Left colon (tissue), 2 donors: ENCODE data around the gene COL5A2. TPM values are rescaled to one million over a fixed set of nuclear protein-coding genes. Genes with fewer than 3 reads are reported as not detected.

ENCODE experiments used
- ATAC-seq: fragments of 200-7000 bp; cut with Tn5 transposase; one replicate; pipeline ENCODE4 v1.9.1; 2020; ENCODE audit warnings: mild to moderate bottlenecking, moderate library complexity
- DNase-seq, 2 donors: peaks; one replicate each; pipeline ENCODE4 v3.0.0-alpha.2; 2020
- intact Hi-C, 2 donors: fragments of 100-400 bp; cut with DNase I in 1 of 2; cut with micrococcal nuclease in 1 of 2; formaldehyde crosslinking; loops; one replicate each; pipeline versions ENCODE4 v1.11.2 to v1.14.0; 2022; cut with DNase I, micrococcal nuclease
- total RNA-seq, 2 donors: library from RNA; stranded (reverse); fragmentation: NEBNext Ultra II Directional; extraction: Animal tissue kit (Norgen Biotek cat#: 25700); gene quantifications; one replicate each; pipeline ENCODE4 v1.2.1, GENCODE V29; 2021
- donor health status: DM: no; HTN: no; CAD: no.
- donor health status: DM: yes; HTN: yes; CAD: no.

Gene COL5A2
- total RNA-seq, 2 donors from 2014 or later, result 8.0 to 21.5 TPM

DNA sequence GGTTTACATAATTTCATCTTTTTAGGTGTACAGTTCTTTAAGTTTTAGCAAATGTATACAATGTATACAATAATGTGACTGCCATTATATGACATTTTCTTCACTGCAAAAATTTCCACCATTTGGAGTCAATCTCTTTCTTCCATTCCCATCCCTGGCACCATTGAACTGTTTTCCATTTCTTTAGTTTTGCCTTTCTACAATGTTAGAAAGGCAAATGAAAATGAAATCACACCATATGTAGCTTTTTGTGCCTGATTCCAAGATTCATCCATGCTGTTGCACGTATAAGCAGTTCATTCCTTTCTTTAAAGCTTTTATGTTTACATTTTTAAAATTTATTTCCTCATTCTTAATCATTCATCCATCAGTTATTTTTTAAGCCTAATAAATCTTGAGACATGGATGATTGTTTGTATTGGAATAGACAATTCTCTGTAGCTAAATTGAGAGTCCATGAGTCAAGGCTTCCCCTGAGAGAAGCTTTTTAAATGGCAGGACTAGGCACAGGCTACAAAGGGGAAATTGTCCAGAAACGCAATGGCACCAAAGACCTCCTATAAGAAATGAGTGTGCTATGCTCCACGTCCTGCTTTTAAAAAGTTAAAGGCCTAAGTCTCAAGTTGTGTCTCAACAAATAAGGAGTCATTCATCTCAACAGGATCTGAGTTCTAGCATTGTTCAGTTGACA is 8.7 kb upstream of the COL5A2 start:
- ATAC-seq (no peak), DNase-seq (no peak)
- intact Hi-C loops, result no loop called here

DNA sequence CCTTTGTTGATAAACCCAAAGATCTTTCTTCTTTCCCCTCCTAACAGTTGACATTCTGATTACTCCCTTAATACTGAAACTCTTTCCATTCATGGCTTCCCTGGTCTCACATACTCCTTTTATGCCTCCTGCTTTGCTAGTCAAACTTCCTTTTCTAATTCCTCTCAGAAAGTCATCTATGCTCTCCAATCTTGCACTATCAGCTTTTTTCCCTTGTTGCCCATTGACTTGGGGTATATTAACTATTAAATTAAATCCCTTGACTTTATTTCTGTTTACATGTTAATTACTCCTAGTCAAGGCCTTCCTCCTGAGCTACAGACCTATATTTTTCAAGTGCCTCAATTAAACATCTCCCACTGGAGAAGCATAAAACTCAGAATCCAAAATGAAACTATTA is 3.6 kb upstream of the COL5A2 start:
- DNase-seq (no peak), ATAC-seq (no peak)
- intact Hi-C loops, result no loop called here

DNA sequence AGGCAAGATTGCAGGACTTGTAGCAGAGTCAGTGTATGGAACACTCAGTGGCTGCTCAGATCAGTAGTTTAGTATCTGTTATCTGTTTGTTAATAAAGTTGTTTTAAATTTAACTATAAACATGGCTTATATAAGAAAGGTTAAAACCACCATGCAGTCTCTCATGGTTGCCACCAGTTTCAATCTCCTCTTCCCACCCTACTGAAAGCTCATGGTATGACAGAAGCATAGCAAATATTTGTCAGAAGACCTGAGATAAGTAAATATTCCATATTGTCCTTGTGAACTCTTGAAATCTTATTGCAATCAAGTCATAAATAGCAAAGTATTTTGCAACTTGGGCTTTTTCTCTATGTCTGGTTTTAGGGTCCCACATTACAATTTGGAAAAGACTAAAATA is 2.1 kb upstream of the COL5A2 start:
- DNase-seq, result no peak
- intact Hi-C loops, result no loop called here
- ATAC-seq, result no peak

DNA sequence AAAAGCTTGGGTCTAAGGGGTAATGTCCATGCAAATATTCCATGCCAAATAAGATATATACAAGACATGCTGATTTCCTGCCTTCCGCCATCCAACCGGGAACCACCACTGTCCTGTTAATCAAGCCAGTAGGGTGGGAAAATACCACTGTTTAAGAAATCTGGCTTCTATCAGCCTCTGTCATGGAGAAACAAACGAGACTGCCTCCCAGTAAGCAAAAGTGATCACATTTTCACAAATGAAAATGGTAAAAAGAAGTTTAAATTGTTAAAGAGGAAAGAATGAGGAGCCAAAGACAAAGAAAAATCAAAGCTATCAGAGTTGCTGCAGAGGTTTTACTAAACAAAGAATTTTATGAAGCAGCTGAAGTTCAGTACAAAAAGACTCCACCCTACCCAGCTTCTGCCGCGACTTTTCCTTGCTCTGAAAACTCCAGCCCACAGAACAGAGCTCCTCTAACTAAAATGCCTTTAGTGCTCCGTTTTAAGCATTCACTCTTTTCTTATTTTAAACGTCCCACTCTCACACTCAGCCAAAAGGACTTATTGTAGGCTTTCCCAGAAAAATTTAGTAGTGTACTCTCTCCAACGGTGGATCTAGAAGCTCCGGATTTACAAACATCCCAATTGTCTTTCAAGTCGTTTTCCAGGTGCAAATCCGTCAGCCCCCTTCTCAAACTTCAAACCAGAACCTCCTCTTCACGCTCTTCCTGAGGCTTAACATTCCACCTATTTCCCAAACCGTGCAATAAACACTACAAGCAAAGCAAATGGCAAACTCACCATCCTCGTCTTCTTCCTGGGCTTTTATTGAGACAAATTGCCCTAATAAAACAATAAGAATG is 613 bp downstream of the COL5A2 start:
- intact Hi-C loops, result no loop called here
- peak; percentile 53 for ATAC-seq
- DNase-seq, result peak in 1 of 2 donors; percentile 23

DNA sequence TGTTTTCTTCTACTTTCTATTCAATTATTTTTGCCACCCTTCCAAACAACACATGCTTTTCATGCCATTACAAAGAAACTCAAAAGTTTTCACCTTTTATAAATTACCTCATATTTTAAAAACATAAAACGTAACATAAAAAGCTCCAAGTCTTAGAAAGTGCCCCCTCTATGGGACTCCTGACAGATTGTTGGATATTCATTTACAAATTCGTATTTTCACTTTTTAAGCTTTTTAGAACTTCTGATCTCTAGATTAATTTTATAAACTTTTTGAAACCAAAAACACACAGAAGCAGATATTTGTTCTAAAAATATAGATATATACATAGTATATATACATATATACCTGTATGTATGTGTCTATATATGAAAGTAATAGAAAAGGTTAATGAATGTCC is 1.5 kb downstream of the COL5A2 start:
- ATAC-seq, result no peak
- intact Hi-C loops, result no loop called here
- no peak for DNase-seq

DNA sequence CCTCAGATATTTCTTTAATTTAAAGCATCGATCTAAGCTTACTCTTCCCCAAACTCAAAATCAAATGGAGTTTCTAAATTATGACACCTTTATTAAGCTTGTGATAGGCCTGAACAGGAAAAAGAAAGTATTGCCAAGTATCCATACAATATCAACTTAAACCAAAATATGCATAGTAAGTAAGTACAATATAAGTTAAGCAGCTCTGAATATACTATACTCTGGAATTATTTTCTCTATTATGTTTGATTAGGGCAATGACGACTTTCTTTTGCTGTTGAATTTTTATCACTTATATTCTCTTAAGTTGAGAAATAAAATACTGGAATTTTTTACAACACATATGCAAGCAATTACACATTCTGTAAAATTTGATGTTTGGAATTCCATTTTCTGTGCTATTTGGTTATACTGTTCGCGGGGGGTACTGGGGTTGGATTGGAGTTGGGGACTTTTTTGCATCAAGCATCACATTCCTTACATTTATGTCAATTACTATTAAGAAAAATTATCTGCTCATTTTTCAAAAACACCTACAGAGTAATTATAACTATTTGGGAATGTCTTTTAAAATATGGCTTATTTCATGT is 2.2 kb downstream of the COL5A2 start:
- intact Hi-C loops, result no loop called here
- DNase-seq, result no peak
- ATAC-seq, result no peak

DNA sequence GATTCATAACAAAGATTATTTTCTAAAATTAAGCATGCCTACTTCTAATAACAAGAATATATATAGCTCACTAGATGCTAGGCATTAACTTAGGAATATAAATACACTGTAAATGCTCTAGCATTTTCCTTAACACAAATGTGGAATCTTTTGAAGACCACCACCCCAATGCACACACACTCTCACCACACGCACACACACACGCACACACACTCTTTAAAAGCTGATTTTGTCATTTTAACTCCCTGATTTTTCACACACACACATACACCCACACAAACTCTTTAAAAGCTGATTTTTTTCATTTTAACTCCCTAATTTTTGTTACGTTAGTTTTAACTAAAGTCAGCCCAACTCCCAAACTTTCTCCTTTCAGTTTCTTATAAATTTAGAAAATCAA is 3.0 kb downstream of the COL5A2 start:
- DNase-seq, result no peak
- intact Hi-C loops, result no loop called here
- ATAC-seq, result no peak

DNA sequence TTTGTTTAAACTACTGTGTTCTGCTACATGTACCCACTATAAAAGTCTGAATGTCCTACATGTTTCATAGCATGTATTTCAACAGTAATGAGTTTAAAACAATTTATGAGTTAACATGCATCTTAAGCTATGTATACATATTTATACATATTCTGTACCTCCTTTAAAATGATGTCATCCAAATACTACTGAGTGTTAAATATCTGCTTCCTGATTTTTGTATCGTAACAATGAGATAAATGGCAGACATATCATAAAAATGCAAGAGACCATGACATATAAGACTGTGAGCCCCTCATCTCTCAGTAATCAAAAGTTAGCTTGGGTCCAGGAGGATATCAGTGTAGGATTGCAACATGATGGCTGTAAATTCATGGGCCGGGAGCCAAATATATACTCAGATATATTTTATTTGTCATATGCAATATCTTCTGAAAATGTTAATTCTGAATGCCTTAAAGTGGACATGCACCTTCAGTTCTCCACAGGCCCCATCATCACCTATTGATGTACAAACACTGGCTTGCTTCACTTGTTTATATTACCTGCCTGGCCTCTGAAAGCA is 3.6 kb downstream of the COL5A2 start:
- ATAC-seq (no peak), DNase-seq (no peak)
- intact Hi-C loops, result no loop called here

DNA sequence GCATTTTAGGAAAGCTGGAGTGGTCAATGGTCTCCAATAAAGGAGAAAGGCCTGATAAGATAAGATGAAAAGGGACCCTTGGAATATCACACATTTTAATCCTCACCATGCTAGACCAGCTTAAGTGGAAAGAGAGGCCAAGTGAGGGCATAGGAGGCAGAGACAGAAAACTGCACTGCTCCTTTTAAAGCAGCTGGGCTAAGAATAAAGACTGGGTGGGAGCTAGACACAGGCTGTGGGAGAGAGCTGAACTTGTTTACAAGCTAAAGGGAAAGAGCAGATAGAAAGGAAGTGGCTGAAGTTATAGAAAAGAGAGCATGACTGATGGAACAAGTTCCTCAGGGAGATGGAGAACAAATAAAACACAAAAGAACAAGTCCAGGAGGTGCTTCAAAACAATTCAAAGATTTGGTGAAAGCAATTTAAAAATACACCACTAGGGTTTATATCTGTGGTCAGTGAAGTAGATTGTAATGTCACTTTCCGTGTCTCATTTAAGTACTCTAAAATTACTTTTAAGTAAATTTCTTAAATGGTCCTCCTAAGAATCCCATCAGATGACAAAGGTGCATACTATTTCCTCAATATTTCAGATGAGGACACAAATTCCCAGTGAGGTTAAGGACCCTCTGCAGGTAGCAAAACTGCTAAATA is 7.5 kb downstream of the COL5A2 start:
- no peak for DNase-seq
- intact Hi-C loops, result no loop called here
- ATAC-seq, result no peak

DNA sequence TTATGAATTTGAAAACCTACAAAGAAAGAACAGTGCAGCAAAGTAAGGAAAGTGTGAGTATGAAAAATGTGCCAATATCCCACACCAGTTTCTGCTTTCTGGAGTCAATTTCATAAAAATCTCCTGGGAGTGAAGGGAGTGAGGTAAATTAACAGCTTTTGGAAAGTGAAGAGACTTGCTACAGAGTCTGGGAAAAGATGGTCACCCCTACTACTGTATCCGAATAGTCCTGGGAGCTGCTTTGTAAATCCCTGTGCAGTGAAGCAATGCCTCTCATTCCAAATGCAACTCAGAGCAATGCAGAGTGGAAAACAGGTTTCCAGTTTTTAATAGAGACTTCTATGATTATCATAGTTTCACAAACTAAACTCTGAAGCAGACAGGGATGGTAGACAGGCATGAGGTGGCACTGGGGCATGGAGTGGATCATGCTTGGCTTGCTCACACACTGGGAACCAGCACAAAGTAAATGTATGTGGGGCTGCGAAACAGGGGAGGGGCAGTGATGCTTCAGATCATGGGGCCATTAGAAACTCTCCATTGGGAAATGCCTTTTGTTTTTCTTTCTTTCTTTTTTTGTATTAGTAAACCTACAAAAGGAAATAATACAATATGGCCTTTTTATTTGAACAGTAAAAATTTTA is 10.6 kb downstream of the COL5A2 start:
- no peak for DNase-seq
- ATAC-seq, result no peak
- intact Hi-C loops, result no loop called here

DNA sequence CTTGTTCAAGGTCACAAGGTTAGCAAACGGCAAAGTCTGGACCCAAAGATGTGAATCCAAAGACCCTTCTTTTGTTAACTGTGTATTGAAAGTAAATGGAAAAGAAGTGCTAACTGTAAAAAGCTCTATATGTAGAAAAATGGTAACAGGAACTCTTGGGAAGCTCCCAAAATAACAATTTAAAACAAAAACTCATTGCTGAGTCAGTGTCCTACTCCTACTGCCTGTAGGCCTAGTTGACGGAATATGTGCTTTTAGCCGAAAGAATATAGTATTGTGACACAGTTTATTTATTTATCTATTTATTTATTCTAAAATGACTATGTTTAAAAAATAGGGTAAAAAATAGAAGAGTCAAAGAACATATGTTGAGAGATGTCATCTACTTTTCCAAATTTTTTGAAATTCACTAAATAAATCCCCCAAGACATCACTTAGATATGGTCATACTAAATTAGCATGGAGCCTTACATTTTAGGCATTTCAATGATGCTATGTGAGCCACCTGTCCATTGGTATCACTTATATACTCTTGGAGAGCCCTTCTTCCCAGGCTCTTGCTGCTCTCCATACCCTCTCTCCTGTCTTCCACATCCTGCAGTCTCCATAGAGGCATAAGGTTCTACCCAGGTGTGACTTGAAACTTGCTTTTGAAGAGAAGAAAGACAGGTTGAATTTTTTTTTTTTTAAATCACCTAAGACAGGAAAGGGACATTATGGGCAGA is 13.7 kb downstream of the COL5A2 start:
- intact Hi-C loops, result no loop called here
- DNase-seq (no peak), ATAC-seq (no peak)

DNA sequence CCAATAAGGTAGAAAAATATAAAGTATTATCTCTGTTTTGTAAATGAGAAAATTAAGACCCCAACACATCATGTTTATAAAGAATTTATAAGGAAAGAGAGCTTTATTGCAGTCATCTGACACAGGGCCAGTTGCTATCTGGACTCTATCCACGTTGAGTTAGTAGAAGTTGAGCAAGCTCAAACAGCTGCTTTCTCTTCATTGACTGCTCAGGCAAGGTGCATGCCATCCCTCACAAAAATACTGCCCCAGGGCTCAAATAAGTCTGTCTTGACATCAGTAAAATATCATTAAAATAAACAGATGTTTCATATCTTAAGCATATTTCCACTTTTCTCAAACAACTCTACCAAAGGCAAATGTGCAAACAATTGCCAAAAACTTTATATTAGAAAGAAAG is 14.8 kb downstream of the COL5A2 start:
- intact Hi-C loops, result no loop called here
- ATAC-seq (no peak), DNase-seq (no peak)

DNA sequence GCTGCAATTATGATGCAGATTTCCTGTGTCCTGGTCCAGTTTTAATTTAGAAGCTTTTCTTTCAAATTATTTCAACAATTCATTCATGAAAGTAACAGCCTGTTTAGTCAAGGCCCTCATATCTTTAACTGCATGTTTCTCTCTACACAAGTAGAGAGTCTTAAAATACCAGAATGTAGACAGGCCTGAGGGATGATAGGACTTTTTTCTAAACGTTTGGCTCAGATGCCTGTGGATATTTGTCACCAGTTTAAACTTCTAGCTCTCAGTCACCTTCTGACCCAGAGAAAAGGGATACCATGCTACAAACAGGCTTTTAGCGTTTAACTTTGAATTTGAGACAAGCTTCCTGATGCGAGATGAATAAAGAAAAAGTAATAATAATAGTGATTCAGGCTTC is 15.7 kb downstream of the COL5A2 start:
- DNase-seq (no peak), ATAC-seq (no peak)
- intact Hi-C loops, result no loop called here

DNA sequence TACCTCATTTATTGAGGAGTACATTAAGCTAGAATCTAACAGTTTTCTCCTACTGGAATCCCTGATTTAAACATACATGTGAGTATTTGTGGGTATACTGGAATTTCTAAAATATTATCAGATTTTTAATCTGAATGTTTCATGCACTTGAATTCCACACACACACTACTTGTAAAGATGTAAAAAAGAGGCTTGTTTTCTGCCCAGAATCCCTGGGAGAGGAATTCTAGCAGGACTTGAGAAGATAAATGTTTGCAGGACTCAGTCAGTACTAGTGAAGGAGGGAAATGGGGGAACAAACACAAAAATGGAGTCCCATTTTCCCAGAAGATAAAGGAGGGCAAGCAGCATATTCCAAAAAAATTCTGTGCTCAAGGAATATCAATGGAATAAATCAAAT is 17.0 kb downstream of the COL5A2 start:
- DNase-seq (no peak), ATAC-seq (no peak)
- intact Hi-C loops, result no loop called here

DNA sequence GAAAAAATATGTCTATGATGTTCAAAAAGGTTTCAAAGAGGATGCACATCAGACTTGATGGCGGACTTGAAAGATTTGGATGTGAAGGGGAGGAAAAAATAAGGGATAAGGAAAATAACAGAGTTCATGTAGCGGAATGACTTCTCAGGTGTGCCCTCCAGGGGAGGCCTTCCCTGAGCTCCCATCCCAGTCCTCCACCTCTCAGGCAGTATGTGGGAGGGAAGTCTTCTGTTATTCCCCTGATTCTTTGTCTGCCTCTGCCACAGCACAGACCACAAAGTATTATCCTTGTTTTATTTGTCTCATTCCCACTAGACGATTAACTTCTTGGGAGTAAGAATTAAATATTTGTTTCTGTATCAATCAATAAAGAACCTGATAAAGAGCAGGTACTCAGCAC is 17.7 kb downstream of the COL5A2 start:
- DNase-seq (no peak), ATAC-seq (no peak)
- intact Hi-C loops, result no loop called here

DNA sequence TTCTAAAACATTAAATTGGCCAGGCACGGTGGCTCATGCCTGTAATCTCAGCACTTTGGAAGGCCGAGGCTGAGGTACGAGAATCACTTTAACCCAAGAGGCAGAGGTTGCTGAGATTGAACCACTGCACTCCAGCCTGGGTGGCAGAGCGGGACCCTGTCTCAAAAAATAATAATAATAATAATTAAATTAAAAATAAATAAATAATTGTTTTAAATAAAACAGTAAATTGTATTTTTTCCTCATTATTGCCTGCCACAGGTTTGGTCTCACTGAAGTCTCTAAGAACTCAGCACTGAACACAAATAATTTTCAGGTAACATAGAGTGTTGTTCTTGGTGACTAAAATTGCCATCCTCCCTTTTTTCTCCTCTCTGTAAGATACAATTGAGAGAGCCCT is 19.8 kb downstream of the COL5A2 start:
- intact Hi-C loops, result no loop called here
- ATAC-seq, result no peak
- DNase-seq, result no peak

DNA sequence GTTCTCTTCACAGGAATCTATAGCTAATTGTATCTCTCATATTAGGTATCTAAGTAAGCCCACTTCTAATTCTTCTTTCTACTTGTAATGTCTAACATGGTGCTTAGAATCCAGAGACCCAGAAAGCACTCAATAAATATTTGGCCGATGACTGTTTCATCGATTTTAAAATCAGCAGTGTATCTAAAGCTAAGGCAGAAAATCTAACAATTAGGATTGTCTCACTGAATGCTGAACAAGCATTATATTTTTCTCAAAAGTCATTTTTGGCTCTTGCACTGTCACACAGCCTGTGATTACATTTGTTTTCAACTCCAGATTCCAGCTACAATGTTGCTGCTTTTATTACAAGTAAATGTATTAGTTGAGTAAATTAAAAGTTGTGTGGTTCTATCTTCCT is 20.3 kb downstream of the COL5A2 start:
- intact Hi-C loops, result no loop called here
- ATAC-seq, result no peak
- no peak for DNase-seq

DNA sequence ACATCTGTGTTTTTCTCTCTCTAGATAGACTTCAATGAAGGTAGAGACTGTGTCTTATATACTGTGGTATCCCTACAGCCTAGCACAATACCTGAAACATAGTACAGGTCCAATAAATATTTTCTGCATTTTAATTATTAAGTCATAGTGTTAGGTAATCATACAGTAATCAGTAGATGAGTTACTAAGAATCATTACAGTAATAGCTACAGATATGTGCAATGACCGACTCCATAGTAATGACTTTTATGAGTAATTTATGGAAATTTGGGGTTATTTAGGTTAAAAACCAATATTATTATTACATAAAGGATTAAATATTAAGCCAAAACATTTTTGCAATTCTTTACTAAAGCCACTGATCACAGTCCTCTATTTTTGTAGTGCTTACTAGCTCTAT is 21.6 kb downstream of the COL5A2 start:
- ATAC-seq, result no peak
- no peak for DNase-seq
- intact Hi-C loops, result no loop called here
